Loucy (cell line): ENCODE data around the gene OTOS.

Experiments
- CTCF ChIP-seq: fragments of 200-600 bp; sonication (generic); conservative IDR thresholded peaks from 2 replicates; pipeline ENCODE4 v1.5.1; 2014; ENCODE audit warnings: mild to moderate bottlenecking, antibody characterized with exemption, low read length
- EZH2phosphoT487 ChIP-seq: fragments of 200-600 bp; IDR thresholded peaks from 2 replicates; pipeline ENCODE4 v1.6.1; 2018; ENCODE audit warnings: antibody characterized with exemption, mild to moderate bottlenecking, moderate library complexity, borderline replicate concordance

DNA sequence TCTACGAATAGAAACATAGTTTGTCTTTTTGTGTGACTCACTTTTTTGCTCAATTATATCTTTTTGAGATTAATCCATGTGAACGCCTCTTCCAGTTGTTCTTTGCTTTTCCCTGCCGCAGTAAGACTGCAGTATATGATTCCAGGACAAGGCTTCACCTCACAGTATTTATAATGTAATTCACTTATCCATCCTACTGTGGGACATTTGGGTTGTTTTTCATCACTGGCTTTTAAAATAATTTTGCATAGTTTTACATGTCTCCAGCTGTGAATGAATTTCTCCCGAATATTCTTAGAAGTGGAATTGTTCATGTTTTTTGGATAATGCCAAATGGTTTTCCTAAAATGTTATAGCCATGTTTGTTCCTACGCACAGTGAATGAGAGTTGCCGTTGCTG is 26.2 kb downstream of the OTOS start:
- TF ChIP-seq CTCF (no peak), EZH2phosphoT487 (no peak)
